ENCODE measurements around the gene GALNT3.

The GALNT3 gene

GRCh38 chr2:165796129-165796528 lies 2.1 kb upstream of the GALNT3 start:
- DNase-seq (ENCODE audit: low read depth): no peak

DNA sequence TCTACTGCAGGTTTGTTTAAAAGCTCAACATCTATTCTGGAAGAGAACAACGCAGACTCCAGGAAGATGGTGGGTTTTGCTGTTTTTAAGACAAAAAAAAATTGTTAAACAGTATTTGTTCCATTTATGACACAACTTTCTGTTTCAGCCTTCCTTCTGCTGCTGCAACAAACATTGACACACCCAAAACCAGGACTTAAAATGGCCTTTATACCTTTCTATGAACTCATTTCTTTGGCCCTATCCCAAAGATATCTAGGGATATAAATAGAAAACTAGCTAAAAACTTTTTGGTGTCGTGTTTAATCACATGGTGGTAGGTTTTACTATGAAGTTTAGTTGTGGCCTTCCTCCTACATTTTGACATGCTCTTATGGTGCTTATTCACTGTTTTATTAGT lies 964 bp upstream of the GALNT3 start:
- no peak for DNase-seq (ENCODE audit: low read depth)

DNA sequence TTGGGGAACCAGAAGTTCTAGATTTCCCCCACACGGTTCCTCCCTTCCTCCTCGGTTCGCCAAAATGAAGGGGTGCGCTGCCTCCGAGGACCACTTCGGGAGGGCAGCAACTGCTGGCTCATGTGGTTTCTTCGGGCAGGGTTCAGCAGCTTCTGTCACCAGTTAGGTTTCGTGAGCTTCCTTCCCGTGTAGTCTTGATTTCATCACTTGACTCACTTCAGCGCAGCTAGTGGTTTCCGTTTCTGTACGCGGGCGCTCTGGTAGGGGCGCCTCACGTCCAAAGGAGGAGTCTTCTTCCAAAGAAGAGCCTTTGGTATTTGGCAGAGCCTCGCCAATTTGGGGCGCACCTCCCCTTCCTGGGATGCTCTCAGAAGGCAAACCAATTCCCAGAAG lies 485 bp upstream of the GALNT3 start:
- DNase-seq (ENCODE audit: low read depth): peak; percentile 55

GRCh38 chr2:165793161-165793778 lies 777 bp downstream of the GALNT3 start:
- no peak for DNase-seq (ENCODE audit: low read depth)

DNA sequence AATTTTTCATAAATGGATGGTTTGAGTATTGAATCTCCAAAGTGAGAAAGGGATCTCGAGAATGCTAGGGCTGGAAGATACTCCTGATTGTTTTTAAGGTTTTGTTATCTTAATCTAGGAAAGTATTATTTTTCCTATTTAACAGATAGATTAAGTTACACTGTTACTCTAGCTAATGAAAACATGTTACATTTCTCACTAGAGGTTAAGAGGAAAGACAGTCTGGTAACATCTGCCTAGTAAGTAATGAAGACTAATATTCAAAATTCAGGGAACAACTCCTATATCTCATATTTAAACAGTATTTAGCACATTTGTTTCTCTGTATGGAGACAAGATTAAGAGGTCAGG lies 2.0 kb downstream of the GALNT3 start:
- no peak for DNase-seq (ENCODE audit: low read depth)

- no peak for DNase-seq (ENCODE audit: low read depth)
These were observed 2.5 kb downstream of the GALNT3 start for GRCh38 chr2:165791421-165792103.

GRCh38 chr2:165790466-165790865 lies 3.6 kb downstream of the GALNT3 start:
- no peak for DNase-seq (ENCODE audit: low read depth)

- DNase-seq (ENCODE audit: low read depth): no peak
These were observed 6.7 kb downstream of the GALNT3 start for GRCh38 chr2:165787334-165787733.

DNA sequence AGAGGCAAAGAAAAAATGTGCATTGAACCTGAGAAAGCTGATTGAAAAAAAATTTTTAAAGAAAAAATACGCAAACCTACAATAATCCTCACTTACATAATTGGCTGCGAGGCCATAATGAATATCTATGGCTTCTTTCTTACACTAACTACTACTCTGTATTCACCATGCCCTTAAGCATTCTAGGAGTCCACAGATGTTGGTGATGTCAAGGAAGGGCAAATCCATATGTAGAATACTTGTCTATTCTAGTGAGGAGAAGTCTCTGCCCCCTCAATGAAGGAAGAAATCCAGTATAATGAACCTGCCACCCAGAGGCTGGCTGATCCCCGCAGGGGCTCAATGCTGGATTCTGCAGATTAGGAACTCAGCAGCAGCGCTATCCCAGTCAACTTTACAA lies 14.3 kb downstream of the GALNT3 start:
- no peak for DNase-seq (ENCODE audit: low read depth)

GRCh38 chr2:165778653-165779451 lies 15.2 kb downstream of the GALNT3 start:
- DNase-seq (ENCODE audit: low read depth): no peak

DNA sequence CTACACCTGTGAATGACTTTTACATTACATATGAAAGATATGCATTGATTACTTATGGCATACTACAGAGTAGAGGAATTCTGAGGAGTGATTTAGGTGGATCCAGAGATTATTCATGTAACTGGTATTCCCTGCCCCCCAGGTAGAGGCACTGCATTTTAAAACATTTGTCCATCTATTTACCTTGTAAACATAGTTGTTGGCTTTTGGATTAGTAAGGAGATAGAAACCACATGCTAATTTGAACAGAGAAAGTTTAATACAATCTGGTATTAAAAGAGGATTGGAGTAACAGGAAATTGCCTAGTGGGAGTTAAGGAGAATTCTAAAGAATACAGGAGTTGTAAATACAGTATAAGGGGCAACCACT lies 15.9 kb downstream of the GALNT3 start:
- no peak for DNase-seq (ENCODE audit: low read depth)

DNA sequence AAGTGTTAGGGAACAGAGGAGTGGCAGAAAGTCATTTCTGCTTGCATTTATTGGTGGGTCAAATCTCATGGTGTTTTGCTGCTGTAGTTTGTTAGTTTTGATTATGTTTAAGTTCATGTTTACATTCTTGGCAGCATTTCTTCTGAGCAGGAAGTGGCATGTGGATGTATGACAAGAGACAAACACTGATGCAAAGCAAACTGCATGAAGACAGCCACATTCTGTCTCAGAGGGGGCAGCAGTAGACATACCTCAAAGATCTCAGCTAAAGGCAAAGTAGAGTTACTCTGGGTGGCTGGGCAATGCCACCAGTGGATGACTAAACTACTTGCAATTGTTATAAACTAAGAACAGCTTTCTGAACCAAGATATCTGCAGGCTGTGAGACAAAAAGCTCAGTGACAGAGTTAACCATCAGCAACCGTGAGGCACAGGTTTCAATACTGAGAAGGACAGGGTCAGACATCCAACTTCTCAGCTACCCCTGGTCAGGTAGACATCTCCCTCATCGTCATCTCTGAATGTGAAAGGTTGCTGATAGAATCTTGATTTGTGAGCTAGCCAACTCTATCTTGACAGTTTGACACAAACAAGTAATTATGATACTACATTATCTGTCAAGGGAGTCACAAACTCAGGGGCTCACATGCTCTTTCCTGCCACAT lies 16.4 kb downstream of the GALNT3 start:
- DNase-seq (ENCODE audit: low read depth): no peak

DNA sequence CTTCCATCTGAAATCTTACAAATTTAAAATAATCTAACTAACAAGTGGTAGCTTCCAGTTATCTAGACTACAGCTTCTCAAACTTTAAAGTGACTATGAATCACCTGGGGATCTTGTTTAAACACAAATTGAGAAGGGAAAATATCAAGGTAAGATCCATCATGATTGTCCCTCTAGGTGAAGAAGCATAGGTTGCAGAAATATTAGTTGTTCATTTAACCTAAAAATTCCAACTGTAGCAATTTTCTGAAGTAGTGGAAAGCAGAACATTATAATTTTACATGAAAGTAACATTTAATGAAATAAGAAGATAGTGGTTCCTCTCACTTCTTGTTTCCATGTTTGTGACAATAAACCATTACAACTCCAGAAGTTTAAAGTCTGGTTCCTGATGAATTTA lies 17.3 kb downstream of the GALNT3 start:
- no peak for DNase-seq (ENCODE audit: low read depth)

DNA sequence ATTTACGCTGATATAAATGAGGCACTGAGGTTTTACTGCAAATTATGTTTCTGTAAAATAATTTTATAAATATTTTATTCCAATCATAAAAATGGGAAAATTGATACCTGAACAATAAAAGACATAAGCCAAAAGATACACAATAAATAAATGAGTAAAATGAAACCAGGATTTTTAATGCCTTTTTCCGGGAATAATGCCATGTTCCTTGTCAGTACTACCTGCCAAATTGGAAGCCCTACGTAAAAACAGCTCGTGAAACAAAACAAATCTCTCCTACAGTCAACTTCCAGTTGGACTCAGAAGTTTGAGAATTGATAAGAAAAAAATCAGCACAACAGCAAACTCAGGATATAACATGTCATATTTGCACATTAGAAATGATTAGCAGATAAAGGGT lies 18.0 kb downstream of the GALNT3 start:
- no peak for DNase-seq (ENCODE audit: low read depth)

- DNase-seq (ENCODE audit: low read depth): no peak
These were observed 20.4 kb downstream of the GALNT3 start for GRCh38 chr2:165773684-165774083.

GRCh38 chr2:165772183-165772582 lies 21.9 kb downstream of the GALNT3 start:
- DNase-seq (ENCODE audit: low read depth): no peak

- no peak for DNase-seq (ENCODE audit: low read depth)
These were observed 27.6 kb downstream of the GALNT3 start for GRCh38 chr2:165766326-165766927.

- no peak for DNase-seq (ENCODE audit: low read depth)
These were observed 31.3 kb downstream of the GALNT3 start for GRCh38 chr2:165762723-165763122.

DNA sequence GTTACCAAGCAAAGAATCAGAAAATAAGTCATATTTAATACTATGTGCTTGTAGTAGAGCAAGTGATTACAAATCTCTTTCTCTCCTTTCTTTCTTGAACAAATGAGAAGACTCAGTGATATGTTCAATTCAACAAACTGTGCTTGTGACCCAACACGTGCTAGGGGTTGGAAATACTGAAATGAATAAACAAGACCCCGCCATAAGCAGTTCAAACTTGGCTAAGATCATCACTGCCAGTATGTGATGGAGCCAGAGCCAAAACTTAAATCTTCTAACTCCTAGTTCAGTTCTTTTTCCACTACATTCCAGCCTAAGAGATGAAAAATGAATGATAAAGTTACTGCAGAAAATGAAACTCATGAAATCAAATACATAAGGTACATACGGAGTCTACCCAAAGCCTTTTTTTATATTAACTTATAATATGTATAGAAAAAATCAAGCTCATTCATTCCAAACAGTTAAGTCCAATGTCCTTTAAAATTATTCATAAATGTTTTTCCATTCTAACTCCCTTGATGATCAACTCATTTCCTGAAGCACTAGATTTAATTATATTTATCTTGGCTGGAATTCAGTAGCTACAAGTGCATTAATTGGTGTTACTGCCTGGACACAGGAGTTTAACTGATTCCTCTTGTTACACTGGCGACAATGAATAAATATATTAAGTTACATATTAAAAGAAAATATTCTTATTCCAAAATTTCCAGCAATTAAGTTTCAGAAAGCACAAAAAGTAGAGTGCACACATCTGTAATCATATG lies 36.0 kb downstream of the GALNT3 start:
- DNase-seq (ENCODE audit: low read depth): no peak

GRCh38 chr2:165746501-165746900 lies 47.5 kb downstream of the GALNT3 start:
- no peak for DNase-seq (ENCODE audit: low read depth)

GRCh38 chr2:165745916-165746315 lies 48.1 kb downstream of the GALNT3 start:
- no peak for DNase-seq (ENCODE audit: low read depth)

GRCh38 chr2:165743442-165743841 lies 50.6 kb downstream of the GALNT3 start:
- no peak for DNase-seq (ENCODE audit: low read depth)

Measured in activated T-cell treated with anti-CD3 and anti-CD28 coated beads for 48 hours (primary cell).